CD4-positive, alpha-beta memory T cell (primary cell): ENCODE data around the gene SPATA31D4. TPM values are rescaled to one million over a fixed set of nuclear protein-coding genes. Genes with fewer than 3 reads are reported as not detected.

Source experiments
- CTCF ChIA-PET: fragments of 350-600 bp; sonication (Branson Sonifier 250); formaldehyde crosslinking; loops from one replicate; lab custom pipeline; 2021; ENCODE audit warnings: inconsistent platforms; ENCODE audit not compliant: partially characterized antibody; lab: Charles Lee
- POLR2A ChIA-PET: fragments of 350-600 bp; sonication (Branson Sonifier 250); formaldehyde crosslinking; loops from one replicate; lab custom pipeline; 2021; ENCODE audit not compliant: partially characterized antibody; lab: Charles Lee
- DNase-seq, 5 donors: peaks; one replicate each; pipeline versions ENCODE4 v3.0.0 to v3.0.0-alpha.2; 2020 to 2022; ENCODE audit warnings: mixed read lengths in 1 of 5
- H3K27ac ChIP-seq: one replicate; pipeline ENCODE4 v1.7.0; 2013; ENCODE audit warnings: low read depth, low read length
- H3K27me3 ChIP-seq: 2 replicates; pipeline ENCODE4 v1.7.0; 2013; ENCODE audit warnings: mild to moderate bottlenecking, low read length, moderate library complexity; ENCODE audit not compliant: insufficient read depth
- H3K36me3 ChIP-seq: 2 replicates; pipeline ENCODE4 v1.7.0; 2013; ENCODE audit warnings: mild to moderate bottlenecking, low read length, moderate library complexity; ENCODE audit not compliant: insufficient read depth
- H3K4me1 ChIP-seq: 2 replicates; pipeline ENCODE4 v1.7.0; 2013; ENCODE audit warnings: mild to moderate bottlenecking, low read length, moderate library complexity; ENCODE audit not compliant: insufficient read depth
- H3K4me3 ChIP-seq, 2 donors: one replicate each; pipeline ENCODE4 v1.7.0; 2013; ENCODE audit warnings: low read length in 2 of 2, mild to moderate bottlenecking in 1 of 2
- H3K9me3 ChIP-seq, 2 donors: one replicate each; pipeline ENCODE4 v1.7.0; 2013; ENCODE audit warnings: low read length in 2 of 2, control low read depth in 1 of 2; ENCODE audit not compliant: control insufficient read depth in 1 of 2
- H3K27ac Mint-ChIP-seq, 7 donors: one replicate each; pipeline ENCODE4 v1.8.0; 2020 to 2021; ENCODE audit warnings: mixed read lengths in 7 of 7, mild to moderate bottlenecking in 6 of 7, inconsistent platforms in 3 of 7, moderate library complexity in 3 of 7
- H3K27me3 Mint-ChIP-seq, 2 donors: one replicate each; pipeline ENCODE4 v1.8.0; 2020 to 2021; ENCODE audit warnings: mixed read lengths in 2 of 2
- H3K36me3 Mint-ChIP-seq, 2 donors: one replicate each; pipeline ENCODE4 v1.8.0; 2020 to 2021; ENCODE audit warnings: mixed read lengths in 2 of 2, inconsistent platforms in 1 of 2, mild to moderate bottlenecking in 1 of 2
- H3K4me1 Mint-ChIP-seq, 4 donors: one replicate each; pipeline ENCODE4 v1.8.0; 2020 to 2021; ENCODE audit warnings: mixed read lengths in 4 of 4, mild to moderate bottlenecking in 1 of 4
- H3K4me3 Mint-ChIP-seq, 8 donors: one replicate each; pipeline ENCODE4 v1.8.0; 2020 to 2021; ENCODE audit warnings: mixed read lengths in 8 of 8, mild to moderate bottlenecking in 7 of 8, moderate library complexity in 6 of 8, inconsistent platforms in 3 of 8
- H3K9me3 Mint-ChIP-seq, 8 donors: one replicate each; pipeline ENCODE4 v1.8.0; 2020 to 2021; ENCODE audit warnings: mixed read lengths in 8 of 8, mild to moderate bottlenecking in 5 of 8, inconsistent platforms in 3 of 8, moderate library complexity in 1 of 8
- intact Hi-C: fragments of 100-400 bp; cut with micrococcal nuclease; formaldehyde crosslinking; loops from one replicate; pipeline ENCODE4 v1.15.1; 2023
- polyA plus RNA-seq, 2 donors: library from polyadenylated mRNA; unstranded; fragments of 300-500 nt; fragmentation: Illumina TruSeq; gene quantifications; one replicate each; pipeline ENCODE4 v1.2.3, GENCODE V29; 2021
- total RNA-seq, 2 experiments: library from RNA; stranded (reverse); gene quantifications; one replicate each; pipeline ENCODE4 v1.2.3, GENCODE V29; 2021

SPATA31D4 gene
- total and polyA plus RNA-seq, 4 experiments from 2014 or later: not detected

GRCh38 chr9:81894891-81895290 lies 33.3 kb upstream of the SPATA31D4 start:
- no peak overlapping the region for H3K4me3 ChIP-seq
- Mint-ChIP-seq H3K9me3 (peaks cover 0 to 6% (median 3%) of the 10 kb centered on the region in 8 donors), H3K27me3 (no peaks in the 10 kb centered on the region), H3K4me1 (no peaks in the 10 kb centered on the region), H3K27ac (no peak overlapping the region), H3K36me3 (peaks cover 0 to 3% of the 10 kb centered on the region in 2 donors), H3K4me3 (no peak overlapping the region)
- CTCF ChIA-PET: no interaction called here
- no peak overlapping the region for H3K27ac ChIP-seq
- H3K9me3 ChIP-seq: no peaks in the 10 kb centered on the region
- no peaks in the 10 kb centered on the region for H3K36me3 ChIP-seq
- DNase-seq: no peak
- no peaks in the 10 kb centered on the region for H3K4me1 ChIP-seq
- intact Hi-C loops: no loop called here
- POLR2A ChIA-PET: no interaction called here
- no peaks in the 10 kb centered on the region for H3K27me3 ChIP-seq

- intact Hi-C loops: no loop called here
- Mint-ChIP-seq H3K4me3 (no peak overlapping the region), H3K4me1 (no peaks in the 10 kb centered on the region), H3K9me3 (peaks cover 0 to 6% (median 2%) of the 10 kb centered on the region in 8 donors), H3K27me3 (no peaks in the 10 kb centered on the region), H3K27ac (no peak overlapping the region), H3K36me3 (peaks cover 0 to 3% of the 10 kb centered on the region in 2 donors)
- Histone ChIP-seq H3K27me3 (no peaks in the 10 kb centered on the region), H3K4me1 (no peaks in the 10 kb centered on the region), H3K27ac (no peak overlapping the region), H3K36me3 (no peaks in the 10 kb centered on the region), H3K4me3 (no peak overlapping the region), H3K9me3 (no peaks in the 10 kb centered on the region)
- POLR2A ChIA-PET: no interaction called here
- CTCF ChIA-PET: no interaction called here
- DNase-seq: no peak
Measured at GRCh38 chr9:81896070-81896469, 32.2 kb upstream of the SPATA31D4 start.

- H3K4me3 Mint-ChIP-seq: no peak overlapping the region
- intact Hi-C loops: no loop called here
- Histone ChIP-seq H3K4me3 (no peak overlapping the region), H3K36me3 (no peaks in the 10 kb centered on the region), H3K27me3 (no peaks in the 10 kb centered on the region), H3K4me1 (no peaks in the 10 kb centered on the region), H3K9me3 (no peaks in the 10 kb centered on the region), H3K27ac (no peak overlapping the region)
- peaks cover 0 to 4% (median under 1%) of the 10 kb centered on the region in 8 donors for H3K9me3 Mint-ChIP-seq
- POLR2A ChIA-PET: no interaction called here
- no peak for DNase-seq
- H3K36me3 Mint-ChIP-seq: no peaks in the 10 kb centered on the region
- H3K27ac Mint-ChIP-seq: no peak overlapping the region
- H3K27me3 Mint-ChIP-seq: no peaks in the 10 kb centered on the region
- CTCF ChIA-PET: interaction anchor here (0.9 kb wide), 1 partner anchor 12 kb away, joined by 3 read pairs; no protein-coding TSS in a partner anchor
- no peaks in the 10 kb centered on the region for H3K4me1 Mint-ChIP-seq
Measured at GRCh38 chr9:81898851-81899250, 29.4 kb upstream of the SPATA31D4 start.

GRCh38 chr9:81902196-81902595 lies 26.0 kb upstream of the SPATA31D4 start:
- intact Hi-C loops: no loop called here
- Histone ChIP-seq H3K9me3 (no peaks in the 10 kb centered on the region), H3K36me3 (no peaks in the 10 kb centered on the region), H3K4me1 (no peaks in the 10 kb centered on the region), H3K27ac (no peak overlapping the region), H3K4me3 (no peak overlapping the region), H3K27me3 (no peaks in the 10 kb centered on the region)
- H3K4me1 Mint-ChIP-seq: no peaks in the 10 kb centered on the region
- no peaks in the 10 kb centered on the region for H3K27me3 Mint-ChIP-seq
- ChIA-PET POLR2A (no interaction called here), CTCF (no interaction called here)
- no peaks in the 10 kb centered on the region for H3K36me3 Mint-ChIP-seq
- H3K4me3 Mint-ChIP-seq: no peak overlapping the region
- no peak for DNase-seq
- H3K9me3 Mint-ChIP-seq: peaks cover 0 to 3% (median 0%) of the 10 kb centered on the region in 8 donors
- no peak overlapping the region for H3K27ac Mint-ChIP-seq

- intact Hi-C loops: no loop called here
- Mint-ChIP-seq H3K36me3 (no peaks in the 10 kb centered on the region), H3K27ac (no peak overlapping the region), H3K27me3 (no peaks in the 10 kb centered on the region), H3K4me1 (no peaks in the 10 kb centered on the region), H3K4me3 (no peak overlapping the region), H3K9me3 (peaks cover 0 to 3% (median 0%) of the 10 kb centered on the region in 8 donors)
- ChIA-PET POLR2A (no interaction called here), CTCF (no interaction called here)
- no peak for DNase-seq
- Histone ChIP-seq H3K4me3 (no peak overlapping the region), H3K27ac (no peak overlapping the region), H3K9me3 (no peaks in the 10 kb centered on the region), H3K27me3 (no peaks in the 10 kb centered on the region), H3K36me3 (no peaks in the 10 kb centered on the region), H3K4me1 (no peaks in the 10 kb centered on the region)
Measured at GRCh38 chr9:81902626-81903025, 25.6 kb upstream of the SPATA31D4 start.

- H3K4me1 Mint-ChIP-seq: no peaks in the 10 kb centered on the region
- no peak for DNase-seq
- H3K4me3 Mint-ChIP-seq: no peak overlapping the region
- H3K36me3 Mint-ChIP-seq: no peaks in the 10 kb centered on the region
- ChIA-PET CTCF (no interaction called here), POLR2A (no interaction called here)
- H3K9me3 ChIP-seq: no peaks in the 10 kb centered on the region
- no peak overlapping the region for H3K27ac Mint-ChIP-seq
- H3K4me1 ChIP-seq: no peaks in the 10 kb centered on the region
- H3K27me3 Mint-ChIP-seq: no peaks in the 10 kb centered on the region
- H3K27ac ChIP-seq: no peak overlapping the region
- no peak overlapping the region for H3K4me3 ChIP-seq
- intact Hi-C loops: no loop called here
- no peaks in the 10 kb centered on the region for H3K36me3 ChIP-seq
- H3K27me3 ChIP-seq: no peaks in the 10 kb centered on the region
- peaks cover 0 to 5% (median 0%) of the 10 kb centered on the region in 8 donors for H3K9me3 Mint-ChIP-seq
Measured at GRCh38 chr9:81906671-81907070, 21.6 kb upstream of the SPATA31D4 start.

GRCh38 chr9:81912135-81912534 lies 16.1 kb upstream of the SPATA31D4 start:
- POLR2A ChIA-PET: no interaction called here
- Histone ChIP-seq H3K27me3 (no peaks in the 10 kb centered on the region), H3K27ac (no peak overlapping the region), H3K4me3 (no peak overlapping the region), H3K9me3 (no peaks in the 10 kb centered on the region), H3K4me1 (no peaks in the 10 kb centered on the region), H3K36me3 (no peaks in the 10 kb centered on the region)
- H3K36me3 Mint-ChIP-seq: no peaks in the 10 kb centered on the region
- no peak overlapping the region for H3K4me3 Mint-ChIP-seq
- H3K27me3 Mint-ChIP-seq: no peaks in the 10 kb centered on the region
- CTCF ChIA-PET: no interaction called here
- intact Hi-C loops: no loop called here
- H3K9me3 Mint-ChIP-seq: peaks cover 0 to 7% (median 2%) of the 10 kb centered on the region in 8 donors
- no peak for DNase-seq
- no peaks in the 10 kb centered on the region for H3K4me1 Mint-ChIP-seq
- no peak overlapping the region for H3K27ac Mint-ChIP-seq
